ENCODE data around the gene LRTM1. TPM values are rescaled to one million over a fixed set of nuclear protein-coding genes. Genes with fewer than 3 reads are reported as not detected.

The LRTM1 gene
- total and polyA plus RNA-seq, 2 of the 13 experiments (the other 11 are each of a cell fraction or from before 2014, with no cell fraction given): not detected

GRCh38 chr3:54888162-54888561, 39.7 kb downstream of the LRTM1 start:
- no peak for FAIRE-seq
- no peak for TF ChIP-seq ARNT (IDR thresholded peaks at IDR 0.05)
- TF ChIP-seq PBX3 (CRISPR knock-in tag; IDR thresholded peaks at IDR 0.05; ENCODE audit: borderline replicate concordance): no peak
- no peak for TF ChIP-seq PHF5A (CRISPR knock-in tag; IDR thresholded peaks at IDR 0.05; ENCODE audit: low read depth, unreplicated experiment)
- TF ChIP-seq SNAPC5 (CRISPR knock-in tag; IDR thresholded peaks at IDR 0.05; ENCODE audit: borderline replicate concordance): no peak
- no peak for TF ChIP-seq ZNF580 (CRISPR knock-in tag; IDR thresholded peaks at IDR 0.05; ENCODE audit: borderline replicate concordance, low read depth)
- no peak for TF ChIP-seq RXRA (CRISPR knock-in tag; IDR thresholded peaks at IDR 0.05)
- in situ Hi-C loops (cut with HindIII; ENCODE audit: extremely low pct_ligation_motif_present, low pct_unique_long_range_greater_than_20kb) (no loop called here), intact Hi-C loops (cut with micrococcal nuclease; ENCODE audit: unreplicated experiment) (no loop called here)
- ATAC-seq: no peak
- Histone ChIP-seq H3K4me2 (ENCODE audit: low read depth, low read length) (no peak overlapping the region), H2AFZ (ENCODE audit: low read length) (no peak overlapping the region), H3K27ac (ENCODE audit: extremely low read length, insufficient read depth, low read length) (no peak overlapping the region), H3K9me3 (ENCODE audit: low read length) (no peaks in the 10 kb centered on the region), H3K36me3 (replicated peaks in 1 of 2; ENCODE audit: control insufficient read depth in 1 of 2, insufficient read depth in 2 of 2, low read length in 2 of 2) (no peaks in the 10 kb centered on the region), H3K4me1 (ENCODE audit: insufficient read depth, low read length) (no peaks in the 10 kb centered on the region), H3K9ac (ENCODE audit: insufficient read depth, low read depth, low read length) (no peak overlapping the region), H3K4me3 (replicated peaks in 1 of 3; ENCODE audit: insufficient read depth in 1 of 3, low read depth in 2 of 3, low read length in 3 of 3) (no peak overlapping the region), H3K27me3 (ENCODE audit: control insufficient read depth in 1 of 2, insufficient read depth in 2 of 2, low read length in 2 of 2) (no peaks in the 10 kb centered on the region; a peak in 1 of 5 replicates), H4K20me1 (ENCODE audit: insufficient read depth, low read length) (no peaks in the 10 kb centered on the region), H3K79me2 (ENCODE audit: insufficient read depth, low read length) (no peaks in the 10 kb centered on the region)
- 14% methylated on average over 9 of the region's 9 CpGs for WGBS (ENCODE audit: low lambda C conversion rate)
- BruUV-seq (replicated peaks): no TSS peak
- ChIA-PET POLR2A (no interaction called here), CTCF (ENCODE audit: low intra/inter-chr PET ratio, low total read pairs) (no interaction called here)
- DNase-seq (ENCODE audit: low spot score): no peak

- intact Hi-C loops (cut with micrococcal nuclease; ENCODE audit: unreplicated experiment) (no loop called here), in situ Hi-C loops (cut with HindIII; ENCODE audit: extremely low pct_ligation_motif_present, low pct_unique_long_range_greater_than_20kb) (no loop called here)
- 0% methylated on average over 2 of the region's 3 CpGs for WGBS (ENCODE audit: low lambda C conversion rate)
- Histone ChIP-seq H3K4me2 (ENCODE audit: low read depth, low read length) (no peak overlapping the region), H3K79me2 (ENCODE audit: insufficient read depth, low read length) (no peaks in the 10 kb centered on the region), H3K27ac (ENCODE audit: extremely low read length, insufficient read depth, low read length) (no peak overlapping the region), H3K9me3 (ENCODE audit: low read length) (no peaks in the 10 kb centered on the region), H3K4me1 (ENCODE audit: insufficient read depth, low read length) (no peaks in the 10 kb centered on the region), H4K20me1 (ENCODE audit: insufficient read depth, low read length) (no peaks in the 10 kb centered on the region), H3K36me3 (replicated peaks in 1 of 2; ENCODE audit: control insufficient read depth in 1 of 2, insufficient read depth in 2 of 2, low read length in 2 of 2) (no peaks in the 10 kb centered on the region), H3K4me3 (replicated peaks in 1 of 3; ENCODE audit: insufficient read depth in 1 of 3, low read depth in 2 of 3, low read length in 3 of 3) (no peak overlapping the region), H3K9ac (ENCODE audit: insufficient read depth, low read depth, low read length) (no peak overlapping the region), H2AFZ (ENCODE audit: low read length) (no peak overlapping the region), H3K27me3 (ENCODE audit: control insufficient read depth in 1 of 2, insufficient read depth in 2 of 2, low read length in 2 of 2) (peaks cover 0 to 4% of the 10 kb centered on the region in 2 experiments; a peak in 1 of 5 replicates)
- CTCF ChIA-PET (ENCODE audit: low intra/inter-chr PET ratio, low total read pairs): no interaction called here
- POLR2A ChIA-PET: no interaction called here
- no TSS peak for BruUV-seq (replicated peaks)
- DNase-seq (ENCODE audit: low spot score): no peak
- FAIRE-seq: no peak
- no peak for ATAC-seq
- TF ChIP-seq ZNF766 (CRISPR knock-in tag; IDR thresholded peaks at IDR 0.05; ENCODE audit: borderline replicate concordance) (no peak), ZNF30 (CRISPR knock-in tag; IDR thresholded peaks at IDR 0.05) (no peak), CEBPG (CRISPR knock-in tag; IDR thresholded peaks at IDR 0.05) (no peak), RBAK (CRISPR knock-in tag; IDR thresholded peaks at IDR 0.05) (no peak), ZNF484 (CRISPR knock-in tag; IDR thresholded peaks at IDR 0.05; ENCODE audit: borderline replicate concordance, low read depth) (no peak), DZIP1 (CRISPR knock-in tag; IDR thresholded peaks at IDR 0.05) (no peak)
These were observed 45.6 kb downstream of the LRTM1 start for GRCh38 chr3:54882129-54882833.

All from HepG2 (cell line).